Small intestine (tissue), 7 donors: ENCODE measurements around the gene MLH3. TPM values are rescaled to one million over a fixed set of nuclear protein-coding genes. Genes with fewer than 3 reads are reported as not detected.

Source experiments
- DNase-seq, 2 donors: peaks; one replicate each; pipeline versions ENCODE4 v3.0.0 to v3.0.0-alpha.2; 2013
- FAIRE-seq: peaks from 2 replicates; lab custom pipeline; 2012; peaks lifted over from hg19 to GRCh38; lab: Jason Lieb, UNC
- H3K27ac ChIP-seq, 3 donors: one replicate each; pipeline ENCODE4 v1.5.1; 2013; ENCODE audit warnings: low read length in 2 of 3, mild to moderate bottlenecking in 2 of 3, control low read depth in 1 of 3, inconsistent platforms in 1 of 3, low read depth in 1 of 3, moderate library complexity in 1 of 3
- H3K27me3 ChIP-seq, 3 donors: one replicate each; pipeline ENCODE4 v1.6.1; 2013; ENCODE audit warnings: low read length in 3 of 3, inconsistent platforms in 1 of 3; ENCODE audit not compliant: control insufficient read depth in 3 of 3, insufficient read depth in 3 of 3
- H3K36me3 ChIP-seq, 3 donors: one replicate each; pipeline ENCODE4 v1.6.1; 2013; ENCODE audit warnings: low read length in 3 of 3, inconsistent platforms in 1 of 3, low read depth in 1 of 3, mild to moderate bottlenecking in 1 of 3, moderate library complexity in 1 of 3; ENCODE audit not compliant: control insufficient read depth in 3 of 3, insufficient read depth in 2 of 3
- H3K4me1 ChIP-seq, 3 donors: one replicate each; pipeline ENCODE4 v1.6.1; 2013; ENCODE audit warnings: low read length in 2 of 3, inconsistent platforms in 1 of 3, low read depth in 1 of 3, mild to moderate bottlenecking in 1 of 3, moderate library complexity in 1 of 3; ENCODE audit not compliant: control insufficient read depth in 3 of 3, insufficient read depth in 2 of 3
- H3K4me3 ChIP-seq, 3 donors: one replicate each; pipeline ENCODE4 v1.5.1; 2013; ENCODE audit warnings: low read length in 3 of 3, control low read depth in 1 of 3, inconsistent platforms in 1 of 3, low read depth in 1 of 3, mild to moderate bottlenecking in 1 of 3, moderate library complexity in 1 of 3
- H3K9me3 ChIP-seq, 2 donors: one replicate each; pipeline ENCODE4 v1.6.1; 2013; ENCODE audit warnings: low read depth in 1 of 2, low read length in 1 of 2; ENCODE audit not compliant: control insufficient read depth in 2 of 2, insufficient read depth in 1 of 2
- WGBS, 3 donors: extraction: QIAGEN DNeasy Blood & Tissue Kit; methylation state at CpG; one replicate each; pipeline ENCODE4 v1.1.7; 2013; 5-methylcytosine and 5-hydroxymethylcytosine counted together
- polyA plus RNA-seq, 4 donors: library from polyadenylated mRNA; stranded (reverse) in 3 of 4; unstranded in 1 of 4; fragments of 200-250 nt in 3 of 4; fragments of 120-200 nt in 1 of 4; gene quantifications; one replicate each; pipeline versions ENCODE4 v1.2.1 to v1.2.3, GENCODE V29; 2013
- donor health status: healthy with polysubstance abuse.
- donor health status: control.
- donor health status: control.
- donor health status: Bipolar disorder and iron deficiency.
- donor health status: healthy.

Gene MLH3
- polyA plus RNA-seq, 4 donors: 13.9 to 23.7 (median 17.6) TPM

- Histone ChIP-seq H3K36me3 (no peaks in the 10 kb centered on the region), H3K27ac (peak within 1 kb of the TSS; percentile 18 to 74 (median 74)), H3K27me3 (no peaks in the 10 kb centered on the region), H3K4me3 (peak within 1 kb of the TSS; percentile 64 to 81 (median 78)), H3K4me1 (peaks cover 0 to 13% (median 0%) of the 10 kb centered on the region in 3 donors), H3K9me3 (no peaks in the 10 kb centered on the region)
- 0 to 1% (median 1%) methylated on average over 34 of the region's 34 CpGs for WGBS, 3 donors
- FAIRE-seq: no peak
- DNase-seq: peak; percentile 92 to 94
Measured at GRCh38 chr14:75063491-75064204, 12.4 kb upstream of the MLH3 start, which contains the start of gene ACYP1. TSS of gene ACYP1 (minus strand) at chr14:75064024. CDS start at chr14:75063553, 471 bp downstream.

- peak overlapping the region in 1 of 3 donors; percentile 74 for H3K27ac ChIP-seq
- H3K27me3 ChIP-seq: no peaks in the 10 kb centered on the region
- no peak for DNase-seq
- H3K9me3 ChIP-seq: no peaks in the 10 kb centered on the region
- FAIRE-seq: no peak
- no peaks in the 10 kb centered on the region for H3K36me3 ChIP-seq
- H3K4me3 ChIP-seq: peak overlapping the region in 2 of 3 donors; percentile 64 to 81
- peaks cover 0 to 8% (median 0%) of the 10 kb centered on the region in 3 donors for H3K4me1 ChIP-seq
- WGBS, 3 donors: 3 to 19% (median 13%) methylated on average over 5 of the region's 5 CpGs
Measured at GRCh38 chr14:75063013-75063412, 11.7 kb upstream of the MLH3 start.

- no peak overlapping the region for H3K27ac ChIP-seq
- FAIRE-seq (no peak), DNase-seq (no peak)
- no peaks in the 10 kb centered on the region for H3K27me3 ChIP-seq
- peaks cover 0 to 8% (median 0%) of the 10 kb centered on the region in 3 donors for H3K4me1 ChIP-seq
- no peak overlapping the region for H3K4me3 ChIP-seq
- 50 to 77% (median 50%) methylated on average over 2 of the region's 2 CpGs for whole genome bisulfite sequencing, 3 donors
- H3K36me3 ChIP-seq: no peaks in the 10 kb centered on the region
- H3K9me3 ChIP-seq: no peaks in the 10 kb centered on the region
Measured at GRCh38 chr14:75060420-75060819, 9.2 kb upstream of the MLH3 start.

GRCh38 chr14:75059642-75060041 is 8.4 kb upstream of the MLH3 start:
- FAIRE-seq: no peak
- no peak for DNase-seq
- H3K27me3 ChIP-seq: no peaks in the 10 kb centered on the region
- peaks cover 0 to 8% (median 0%) of the 10 kb centered on the region in 3 donors for H3K4me1 ChIP-seq
- no peak overlapping the region for H3K4me3 ChIP-seq
- 84 to 95% (median 92%) methylated on average over 2 of the region's 2 CpGs for WGBS, 3 donors
- no peaks in the 10 kb centered on the region for H3K36me3 ChIP-seq
- no peak overlapping the region for H3K27ac ChIP-seq
- no peaks in the 10 kb centered on the region for H3K9me3 ChIP-seq

- Histone ChIP-seq H3K36me3 (no peaks in the 10 kb centered on the region), H3K4me1 (peaks cover 0 to 11% (median 3%) of the 10 kb centered on the region in 3 donors), H3K4me3 (no peak overlapping the region), H3K27ac (no peak overlapping the region), H3K27me3 (no peaks in the 10 kb centered on the region), H3K9me3 (no peaks in the 10 kb centered on the region)
- WGBS, 3 donors: 70 to 86% (median 78%) methylated on average over 1 of the region's 1 CpG
- DNase-seq: no peak
- FAIRE-seq: no peak
Measured at GRCh38 chr14:75054421-75054820, 3.2 kb upstream of the MLH3 start.

GRCh38 chr14:75053396-75054291 is 2.4 kb upstream of the MLH3 start:
- no peak overlapping the region for H3K4me3 ChIP-seq
- no peaks in the 10 kb centered on the region for H3K27me3 ChIP-seq
- H3K4me1 ChIP-seq: peaks cover 0 to 11% (median 3%) of the 10 kb centered on the region in 3 donors
- no peak for DNase-seq
- H3K27ac ChIP-seq: no peak overlapping the region
- FAIRE-seq: no peak
- no peaks in the 10 kb centered on the region for H3K36me3 ChIP-seq
- no peaks in the 10 kb centered on the region for H3K9me3 ChIP-seq
- 61 to 68% (median 62%) methylated on average over 5 of the region's 5 CpGs for WGBS, 3 donors

- peak overlapping the region in 2 of 3 donors; percentile 86 to 95 for H3K27ac ChIP-seq
- DNase-seq (no peak), FAIRE-seq (no peak)
- peaks cover 0 to 11% (median 6%) of the 10 kb centered on the region in 3 donors for H3K4me1 ChIP-seq
- H3K9me3 ChIP-seq: no peaks in the 10 kb centered on the region
- 14 to 23% (median 20%) methylated on average over 5 of the region's 5 CpGs for WGBS, 3 donors
- H3K27me3 ChIP-seq: no peaks in the 10 kb centered on the region
- no peaks in the 10 kb centered on the region for H3K36me3 ChIP-seq
- peak overlapping the region in 2 of 3 donors; percentile 63 to 64 for H3K4me3 ChIP-seq
Measured at GRCh38 chr14:75051556-75051899, 261 bp upstream of the MLH3 start.

GRCh38 chr14:75049731-75050201 is 1.5 kb downstream of the MLH3 start:
- DNase-seq (no peak), FAIRE-seq (no peak)
- Histone ChIP-seq H3K4me1 (peaks cover 2 to 11% (median 10%) of the 10 kb centered on the region in 3 donors), H3K9me3 (no peaks in the 10 kb centered on the region), H3K4me3 (no peak overlapping the region), H3K36me3 (no peaks in the 10 kb centered on the region), H3K27ac (no peak overlapping the region), H3K27me3 (no peaks in the 10 kb centered on the region)
- WGBS, 3 donors: 81 to 93% (median 86%) methylated on average over 3 of the region's 3 CpGs
